ENCODE results near the gene SPATS1. TPM values are rescaled to one million over a fixed set of nuclear protein-coding genes. Genes with fewer than 3 reads are reported as not detected.

The SPATS1 gene
- total RNA-seq, 1 donor from 2014 or later = not detected

DNA sequence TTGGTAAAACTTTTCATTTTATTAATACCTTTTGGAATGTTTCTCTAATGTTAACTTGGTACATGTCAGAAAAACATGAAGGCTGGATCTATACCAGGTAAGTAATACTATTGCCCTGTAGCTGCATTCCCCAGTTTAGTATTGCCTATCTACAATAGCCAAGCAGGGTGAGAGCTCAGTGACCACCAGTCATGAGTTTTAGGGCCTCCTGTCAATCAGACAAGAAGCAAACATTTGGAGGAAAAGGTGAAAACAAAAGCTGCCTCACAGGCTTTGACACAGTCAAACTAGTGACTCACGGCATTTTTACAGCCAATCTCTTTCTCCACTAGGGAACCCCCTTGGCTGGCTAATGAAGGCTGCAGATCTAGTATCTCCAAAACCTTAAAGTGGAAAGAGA, 35.5 kb downstream of the SPATS1 start:
- Histone ChIP-seq H3K9ac (ENCODE audit: low read length) (no peak overlapping the region), H3K4me1 (ENCODE audit: insufficient read depth, low read length) (no peaks in the 10 kb centered on the region), H3K27ac (ENCODE audit: low read depth, low read length) (no peak overlapping the region), H3K36me3 (ENCODE audit: insufficient read depth, low read length) (no peaks in the 10 kb centered on the region), H3K79me2 (ENCODE audit: insufficient read depth, low read length) (no peaks in the 10 kb centered on the region), H3K4me3 (ENCODE audit: insufficient read depth, low read depth, low read length) (no peak overlapping the region), H4K20me1 (ENCODE audit: insufficient read depth, low read length) (no peaks in the 10 kb centered on the region), H2AFZ (ENCODE audit: low read depth, low read length) (no peak overlapping the region), H3K9me3 (ENCODE audit: insufficient read depth, low read depth, low read length) (no peaks in the 10 kb centered on the region), H3K4me2 (ENCODE audit: low read length) (no peak overlapping the region), H3K27me3 (ENCODE audit: insufficient read depth, low read length) (peaks cover 15% of the 10 kb centered on the region)
- H3K36me3 Mint-ChIP-seq (ENCODE audit: low read depth, unreplicated experiment) = peaks cover 2% of the 10 kb centered on the region
- no peak for TF ChIP-seq EZH2 (IDR thresholded peaks at IDR 0.05; ENCODE audit: insufficient read depth, low read length)
- TF ChIP-seq, protein P1, sequence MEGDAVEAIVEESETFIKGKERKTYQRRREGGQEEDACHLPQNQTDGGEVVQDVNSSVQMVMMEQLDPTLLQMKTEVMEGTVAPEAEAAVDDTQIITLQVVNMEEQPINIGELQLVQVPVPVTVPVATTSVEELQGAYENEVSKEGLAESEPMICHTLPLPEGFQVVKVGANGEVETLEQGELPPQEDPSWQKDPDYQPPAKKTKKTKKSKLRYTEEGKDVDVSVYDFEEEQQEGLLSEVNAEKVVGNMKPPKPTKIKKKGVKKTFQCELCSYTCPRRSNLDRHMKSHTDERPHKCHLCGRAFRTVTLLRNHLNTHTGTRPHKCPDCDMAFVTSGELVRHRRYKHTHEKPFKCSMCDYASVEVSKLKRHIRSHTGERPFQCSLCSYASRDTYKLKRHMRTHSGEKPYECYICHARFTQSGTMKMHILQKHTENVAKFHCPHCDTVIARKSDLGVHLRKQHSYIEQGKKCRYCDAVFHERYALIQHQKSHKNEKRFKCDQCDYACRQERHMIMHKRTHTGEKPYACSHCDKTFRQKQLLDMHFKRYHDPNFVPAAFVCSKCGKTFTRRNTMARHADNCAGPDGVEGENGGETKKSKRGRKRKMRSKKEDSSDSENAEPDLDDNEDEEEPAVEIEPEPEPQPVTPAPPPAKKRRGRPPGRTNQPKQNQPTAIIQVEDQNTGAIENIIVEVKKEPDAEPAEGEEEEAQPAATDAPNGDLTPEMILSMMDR (IDR thresholded peaks at IDR 0.05; ENCODE audit: insufficient read depth, low read depth, low read length) = no peak
- H3K4me3 Mint-ChIP-seq (ENCODE audit: unreplicated experiment) = no peak overlapping the region
- peaks cover under 1% of the 10 kb centered on the region for H3K27me3 Mint-ChIP-seq (ENCODE audit: low read depth, unreplicated experiment)
- no peaks in the 10 kb centered on the region for H3K9me3 Mint-ChIP-seq (ENCODE audit: unreplicated experiment)
- no peak overlapping the region for H3K27ac Mint-ChIP-seq (ENCODE audit: unreplicated experiment)
- FAIRE-seq (no peak), DNase-seq (ENCODE audit: low read depth) (no peak)
- no peaks in the 10 kb centered on the region for H3K4me1 Mint-ChIP-seq (ENCODE audit: low read depth, unreplicated experiment)

DNA sequence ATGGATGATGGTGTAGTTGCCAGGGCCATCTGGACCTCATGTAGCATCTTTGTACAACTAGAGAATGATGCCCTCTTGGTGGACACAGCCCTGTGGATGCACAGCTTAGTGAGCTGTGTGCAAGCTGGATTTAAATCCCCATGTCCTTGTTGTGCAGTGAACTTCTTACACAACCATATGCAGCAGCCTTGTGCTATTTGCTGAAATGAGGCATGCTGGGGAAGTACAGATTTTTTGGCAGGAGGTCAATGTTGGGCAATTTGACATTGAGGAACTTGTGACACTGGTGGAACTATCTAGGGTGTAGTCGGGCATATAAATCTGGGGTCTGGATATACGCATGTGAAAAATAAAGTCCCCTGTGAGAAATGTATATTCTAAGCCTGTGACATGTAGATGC, 39.3 kb downstream of the SPATS1 start:
- peaks cover 9% of the 10 kb centered on the region for H3K27me3 ChIP-seq (ENCODE audit: insufficient read depth, low read length)
- DNase-seq (ENCODE audit: low read depth) (no peak), FAIRE-seq (no peak)
- peaks cover 2% of the 10 kb centered on the region for H3K4me1 ChIP-seq (ENCODE audit: insufficient read depth, low read length)
- H3K4me2 ChIP-seq (ENCODE audit: low read length) = no peak overlapping the region
- no peak overlapping the region for H3K4me3 ChIP-seq (ENCODE audit: insufficient read depth, low read depth, low read length)
- H3K79me2 ChIP-seq (ENCODE audit: insufficient read depth, low read length) = no peaks in the 10 kb centered on the region
- H3K27ac ChIP-seq (ENCODE audit: low read depth, low read length) = no peak overlapping the region
- no peaks in the 10 kb centered on the region for H3K36me3 ChIP-seq (ENCODE audit: insufficient read depth, low read length)
- H3K9ac ChIP-seq (ENCODE audit: low read length) = no peak overlapping the region
- Mint-ChIP-seq H3K27me3 (ENCODE audit: low read depth, unreplicated experiment) (no peaks in the 10 kb centered on the region), H3K4me3 (ENCODE audit: unreplicated experiment) (no peak overlapping the region), H3K27ac (ENCODE audit: unreplicated experiment) (no peak overlapping the region), H3K36me3 (ENCODE audit: low read depth, unreplicated experiment) (peaks cover 2% of the 10 kb centered on the region), H3K4me1 (ENCODE audit: low read depth, unreplicated experiment) (no peaks in the 10 kb centered on the region), H3K9me3 (ENCODE audit: unreplicated experiment) (no peaks in the 10 kb centered on the region)
- TF ChIP-seq, protein P1 (IDR thresholded peaks at IDR 0.05; ENCODE audit: insufficient read depth, low read depth, low read length) = no peak
- no peak for TF ChIP-seq EZH2 (IDR thresholded peaks at IDR 0.05; ENCODE audit: insufficient read depth, low read length)
- H3K9me3 ChIP-seq (ENCODE audit: insufficient read depth, low read depth, low read length) = no peaks in the 10 kb centered on the region
- H4K20me1 ChIP-seq (ENCODE audit: insufficient read depth, low read length) = no peaks in the 10 kb centered on the region
- no peak overlapping the region for H2AFZ ChIP-seq (ENCODE audit: low read depth, low read length)

DNA sequence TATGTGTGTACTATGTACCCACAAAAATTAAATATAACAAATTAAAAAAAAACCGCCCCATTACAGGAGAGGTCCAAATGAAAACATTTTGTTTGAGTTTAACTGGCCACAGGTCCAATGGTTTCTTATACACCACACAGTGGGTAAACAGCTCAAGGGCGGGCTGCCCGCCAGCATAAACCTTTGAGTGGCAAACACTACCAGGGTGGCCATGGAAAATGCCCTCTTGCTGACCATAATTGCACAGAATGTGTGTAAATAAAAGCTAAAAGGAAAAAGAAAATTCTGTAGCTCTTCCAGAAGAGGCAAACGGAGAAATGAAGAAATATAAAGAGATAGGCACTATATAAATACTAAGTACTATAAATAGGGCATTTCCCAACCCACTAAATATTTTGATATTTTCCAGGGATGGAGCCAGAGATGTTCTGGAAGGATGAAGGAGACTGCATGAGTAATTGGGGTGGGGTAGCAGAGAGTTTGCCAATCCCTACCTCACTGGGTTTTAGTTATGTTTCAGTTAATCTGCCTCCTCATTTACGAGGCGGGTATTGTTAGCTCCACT, 44.0 kb downstream of the SPATS1 start:
- Histone ChIP-seq H3K36me3 (ENCODE audit: insufficient read depth, low read length) (peaks cover 6% of the 10 kb centered on the region), H3K9ac (ENCODE audit: low read length) (peak overlapping the region; percentile 96), H4K20me1 (ENCODE audit: insufficient read depth, low read length) (peaks cover 29% of the 10 kb centered on the region), H3K9me3 (ENCODE audit: insufficient read depth, low read depth, low read length) (no peaks in the 10 kb centered on the region), H3K4me2 (ENCODE audit: low read length) (peak overlapping the region; percentile 94), H3K4me3 (ENCODE audit: insufficient read depth, low read depth, low read length) (peak overlapping the region; percentile 85), H2AFZ (ENCODE audit: low read depth, low read length) (peak overlapping the region; percentile 90), H3K27me3 (ENCODE audit: insufficient read depth, low read length) (peaks cover 4% of the 10 kb centered on the region), H3K4me1 (ENCODE audit: insufficient read depth, low read length) (peaks cover 13% of the 10 kb centered on the region), H3K79me2 (ENCODE audit: insufficient read depth, low read length) (peaks cover 35% of the 10 kb centered on the region), H3K27ac (ENCODE audit: low read depth, low read length) (peak overlapping the region; percentile 96)
- TF ChIP-seq EZH2 (IDR thresholded peaks at IDR 0.05; ENCODE audit: insufficient read depth, low read length) = no peak
- TF ChIP-seq, protein P1 (IDR thresholded peaks at IDR 0.05; ENCODE audit: insufficient read depth, low read depth, low read length) = no peak
- Mint-ChIP-seq H3K27me3 (ENCODE audit: low read depth, unreplicated experiment) (no peaks in the 10 kb centered on the region), H3K9me3 (ENCODE audit: unreplicated experiment) (no peaks in the 10 kb centered on the region), H3K4me1 (ENCODE audit: low read depth, unreplicated experiment) (peaks cover 12% of the 10 kb centered on the region), H3K4me3 (ENCODE audit: unreplicated experiment) (peak overlapping the region; percentile 94), H3K36me3 (ENCODE audit: low read depth, unreplicated experiment) (peaks cover 2% of the 10 kb centered on the region), H3K27ac (ENCODE audit: unreplicated experiment) (peak overlapping the region; percentile 97)
- FAIRE-seq (no peak), DNase-seq (ENCODE audit: low read depth) (no peak)

Data from astrocyte (in vitro differentiated cells and primary cell).